ENCODE data around the gene PRKD3.

DNA sequence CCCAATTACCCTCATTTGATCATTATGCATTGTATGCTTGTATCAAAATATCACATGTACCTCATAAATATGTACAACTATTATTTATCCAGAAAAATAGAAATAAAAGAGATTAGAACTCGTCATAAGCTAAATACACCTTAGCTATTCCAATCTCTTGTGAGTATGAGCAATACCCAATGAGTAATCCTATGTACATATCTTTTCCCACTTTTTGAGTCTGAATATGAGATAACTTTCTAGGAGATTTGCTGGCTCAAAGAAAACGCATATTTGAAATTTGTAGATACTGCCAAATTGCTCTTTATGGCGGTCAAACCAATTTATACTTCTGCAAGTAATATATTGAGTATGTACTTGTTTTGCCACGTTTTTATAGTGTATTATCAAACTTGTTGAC, 24.1 kb downstream of the PRKD3 start:
- TF ChIP-seq CTCF (IDR thresholded peaks at IDR 0.05; ENCODE audit: extremely low read depth in 1 of 2, insufficient read depth in 1 of 2, low read depth in 1 of 2, low read length in 2 of 2) (no peak), POLR2A (IDR thresholded peaks at IDR 0.05; ENCODE audit: low read depth, low read length) (no peak), MYC (IDR thresholded peaks at IDR 0.05; ENCODE audit: low read depth, low read length) (no peak), POLR2AphosphoS5 (IDR thresholded peaks at IDR 0.05; ENCODE audit: insufficient read depth, low read depth, low read length) (no peak), EZH2 (IDR thresholded peaks at IDR 0.05; ENCODE audit: borderline replicate concordance, low read depth, low read length, severe bottlenecking) (no peak), JUN (IDR thresholded peaks at IDR 0.05; ENCODE audit: borderline replicate concordance, insufficient read depth, insufficient read length, low read depth) (no peak), GATA2 (IDR thresholded peaks at IDR 0.05; ENCODE audit: insufficient read depth, insufficient read length, low read depth, low read length) (no peak), MAX (IDR thresholded peaks at IDR 0.05; ENCODE audit: insufficient read depth, insufficient read length) (no peak)
